ENCODE measurements around the gene WDR7.

DNA sequence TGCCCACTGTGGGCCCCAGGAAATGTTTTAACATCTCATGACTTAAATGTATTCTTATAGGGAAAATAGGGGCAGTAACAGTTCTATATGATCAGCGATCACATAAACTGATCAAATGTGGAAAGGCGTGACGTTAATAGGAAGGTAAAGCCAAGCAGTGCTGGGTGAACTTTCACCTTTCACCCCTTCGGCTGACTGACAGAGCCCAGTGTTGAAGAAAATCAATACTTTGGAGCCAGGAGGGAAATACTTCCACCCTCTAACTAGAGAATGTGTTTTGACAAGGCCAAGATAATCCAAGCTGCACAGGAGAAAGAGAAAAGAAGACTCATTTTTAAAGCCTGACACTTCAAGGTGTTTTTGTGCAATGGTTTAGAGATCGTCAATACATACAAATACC, 379.3 kb downstream of the WDR7 start:
- TF ChIP-seq, protein P1, sequence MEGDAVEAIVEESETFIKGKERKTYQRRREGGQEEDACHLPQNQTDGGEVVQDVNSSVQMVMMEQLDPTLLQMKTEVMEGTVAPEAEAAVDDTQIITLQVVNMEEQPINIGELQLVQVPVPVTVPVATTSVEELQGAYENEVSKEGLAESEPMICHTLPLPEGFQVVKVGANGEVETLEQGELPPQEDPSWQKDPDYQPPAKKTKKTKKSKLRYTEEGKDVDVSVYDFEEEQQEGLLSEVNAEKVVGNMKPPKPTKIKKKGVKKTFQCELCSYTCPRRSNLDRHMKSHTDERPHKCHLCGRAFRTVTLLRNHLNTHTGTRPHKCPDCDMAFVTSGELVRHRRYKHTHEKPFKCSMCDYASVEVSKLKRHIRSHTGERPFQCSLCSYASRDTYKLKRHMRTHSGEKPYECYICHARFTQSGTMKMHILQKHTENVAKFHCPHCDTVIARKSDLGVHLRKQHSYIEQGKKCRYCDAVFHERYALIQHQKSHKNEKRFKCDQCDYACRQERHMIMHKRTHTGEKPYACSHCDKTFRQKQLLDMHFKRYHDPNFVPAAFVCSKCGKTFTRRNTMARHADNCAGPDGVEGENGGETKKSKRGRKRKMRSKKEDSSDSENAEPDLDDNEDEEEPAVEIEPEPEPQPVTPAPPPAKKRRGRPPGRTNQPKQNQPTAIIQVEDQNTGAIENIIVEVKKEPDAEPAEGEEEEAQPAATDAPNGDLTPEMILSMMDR (IDR thresholded peaks at IDR 0.05): no peak
- TF ChIP-seq POLR2A (IDR thresholded peaks at IDR 0.05): no peak
- TF ChIP-seq EP300 (IDR thresholded peaks at IDR 0.05): no peak

Data from gastroesophageal sphincter (tissue), 3 donors.